HG03066 (cell line): Measurements from ENCODE around the gene SIK3.

Experiments
- ATAC-seq: cut with Tn5 transposase; IDR thresholded peaks from one replicate; pipeline ENCODE4 v1.9.1; 2021; ENCODE audit warnings: low read depth; ENCODE audit not compliant: unreplicated experiment

SIK3 gene

DNA sequence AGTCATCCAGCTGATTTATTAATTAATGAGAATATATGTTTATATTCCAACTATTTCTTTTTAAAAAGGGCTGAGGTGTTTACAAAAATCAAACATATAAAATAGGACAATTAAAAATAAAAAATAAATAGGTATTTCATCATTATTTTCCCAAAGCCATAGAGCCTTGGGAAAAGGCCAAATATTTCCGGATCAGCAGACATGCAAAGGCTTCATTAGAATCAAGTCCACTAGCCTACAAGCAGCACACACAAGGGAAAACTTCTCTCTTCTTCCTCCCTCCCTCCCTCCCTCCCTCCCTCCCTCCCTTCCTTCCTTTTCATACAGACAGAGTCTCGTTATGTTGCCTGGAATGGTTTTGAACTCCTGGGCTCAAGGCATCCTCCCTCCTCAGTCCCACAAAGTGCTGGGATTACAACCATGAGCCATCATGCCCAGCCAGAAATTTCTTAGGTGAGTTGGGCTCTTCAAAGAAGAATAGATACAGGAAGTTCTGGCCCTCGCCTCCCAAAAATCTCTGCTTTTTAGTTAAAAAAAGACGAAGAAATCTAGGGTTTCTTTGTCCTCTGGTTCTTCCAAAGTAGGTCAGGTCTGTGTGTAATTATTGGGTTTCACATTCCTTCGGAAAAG is 121.2 kb downstream of the SIK3 start:
- no peak for ATAC-seq

- no peak for ATAC-seq
These were observed 122.6 kb downstream of the SIK3 start for GRCh38 chr11:116975661-116976060.

DNA sequence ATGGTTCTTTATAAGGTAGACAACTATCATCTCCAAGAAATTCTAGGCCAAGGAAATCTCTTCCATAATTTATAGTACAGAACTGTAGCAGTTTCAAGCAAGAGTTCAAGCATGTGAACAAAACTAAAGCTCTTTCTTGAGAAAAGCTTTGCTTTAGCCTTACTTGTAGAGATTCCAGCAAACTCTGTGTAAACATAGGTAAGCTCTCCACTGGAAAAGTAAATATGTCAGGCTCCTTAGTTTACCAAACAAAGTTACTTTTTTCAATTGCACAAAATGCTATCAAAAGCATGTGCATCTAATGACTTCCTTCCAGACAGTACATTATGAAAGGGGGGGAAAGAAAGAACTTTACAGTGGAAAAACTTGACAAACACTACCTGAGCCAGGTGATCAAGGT is 125.0 kb downstream of the SIK3 start:
- no peak for ATAC-seq

DNA sequence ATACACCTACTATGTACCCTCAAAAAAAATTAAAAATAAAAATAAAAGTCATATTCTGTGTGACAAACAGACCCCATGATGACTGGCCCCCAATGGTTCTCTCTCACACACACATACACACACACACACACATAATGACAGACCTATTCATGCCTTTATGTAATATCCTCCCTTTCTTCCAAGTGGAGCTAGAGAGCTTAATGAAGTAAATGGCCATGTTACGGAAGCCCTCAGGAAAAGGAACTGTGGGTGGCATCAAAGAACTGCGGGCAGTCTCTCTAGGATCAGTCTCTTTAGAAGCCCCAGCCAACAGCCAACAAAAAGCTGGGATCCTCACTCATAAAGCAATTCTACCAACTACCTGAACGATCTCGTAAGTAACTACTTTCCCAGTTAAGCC is 125.5 kb downstream of the SIK3 start:
- ATAC-seq: no peak

DNA sequence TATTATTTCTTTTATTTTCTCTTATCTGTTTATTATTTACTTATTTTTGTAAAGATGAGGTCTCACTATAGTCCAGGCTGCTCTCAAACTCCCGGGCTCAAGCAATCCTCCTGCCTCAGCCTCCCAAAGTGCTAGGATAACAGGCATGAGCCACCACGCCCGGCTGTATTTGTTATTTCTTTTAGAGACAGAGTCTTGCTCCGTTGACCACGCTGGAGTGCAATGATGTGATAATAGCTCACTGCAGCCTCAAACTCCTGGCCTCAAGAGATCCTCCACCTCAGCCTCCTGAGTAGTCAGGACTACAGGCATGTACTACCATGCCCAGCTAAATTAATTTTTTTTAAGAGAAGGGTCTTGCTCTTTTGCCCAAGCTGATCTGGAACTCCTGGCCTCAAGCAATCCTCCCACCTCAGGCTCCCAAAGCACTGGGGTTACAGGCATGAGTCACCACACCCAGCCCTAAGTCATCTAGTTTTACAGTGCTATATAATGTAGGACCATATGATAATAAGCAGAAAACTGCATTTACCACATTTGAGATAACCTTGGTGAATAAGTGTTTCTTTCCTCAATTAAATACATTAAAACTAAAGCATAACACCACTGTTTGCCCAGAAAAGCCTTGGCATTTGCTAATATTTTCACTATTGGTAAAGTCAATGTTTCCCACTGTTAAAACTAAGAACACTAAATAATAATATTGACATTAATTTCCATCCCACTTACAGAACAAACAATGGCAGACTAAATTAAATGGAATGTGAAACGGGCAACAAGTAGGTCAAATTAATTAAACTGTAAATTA is 127.5 kb downstream of the SIK3 start:
- no peak for ATAC-seq

DNA sequence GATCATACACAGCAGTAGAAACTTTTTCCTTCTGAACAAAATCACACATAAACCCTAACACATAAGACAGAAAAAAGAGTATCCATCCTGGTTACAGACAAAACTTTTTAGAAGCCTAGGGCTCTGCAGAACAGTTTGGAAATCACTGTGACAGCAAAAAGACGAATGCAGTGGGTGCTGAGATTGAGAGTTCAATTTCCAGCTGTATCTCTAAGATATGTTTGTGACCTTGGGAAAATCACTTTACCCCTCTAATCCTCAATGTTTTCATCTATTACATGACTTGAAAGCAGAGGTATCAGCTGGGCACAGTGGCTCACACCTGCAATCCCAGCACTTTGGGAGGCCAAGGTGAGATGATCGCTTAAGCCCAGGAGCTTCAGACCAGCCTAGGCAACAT is 128.5 kb downstream of the SIK3 start:
- ATAC-seq: no peak

DNA sequence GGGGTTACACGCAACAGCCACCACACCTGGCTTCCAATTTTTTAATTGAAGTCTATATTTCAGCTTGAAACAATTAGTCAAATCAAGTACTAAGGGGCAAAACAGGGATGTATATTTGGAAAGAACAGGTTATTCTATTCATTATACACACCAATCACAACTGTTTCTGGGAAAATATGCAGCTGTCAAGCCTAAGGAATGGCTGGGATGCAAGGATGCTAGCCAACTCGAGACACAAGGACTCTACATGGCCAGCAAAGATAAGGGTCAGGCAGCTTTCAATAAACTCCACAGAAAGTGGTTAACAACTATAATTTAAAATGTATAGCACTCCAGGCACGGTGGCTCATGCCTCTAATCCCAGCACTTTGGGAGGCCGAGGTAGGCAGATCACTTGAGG is 134.0 kb downstream of the SIK3 start:
- no peak for ATAC-seq

DNA sequence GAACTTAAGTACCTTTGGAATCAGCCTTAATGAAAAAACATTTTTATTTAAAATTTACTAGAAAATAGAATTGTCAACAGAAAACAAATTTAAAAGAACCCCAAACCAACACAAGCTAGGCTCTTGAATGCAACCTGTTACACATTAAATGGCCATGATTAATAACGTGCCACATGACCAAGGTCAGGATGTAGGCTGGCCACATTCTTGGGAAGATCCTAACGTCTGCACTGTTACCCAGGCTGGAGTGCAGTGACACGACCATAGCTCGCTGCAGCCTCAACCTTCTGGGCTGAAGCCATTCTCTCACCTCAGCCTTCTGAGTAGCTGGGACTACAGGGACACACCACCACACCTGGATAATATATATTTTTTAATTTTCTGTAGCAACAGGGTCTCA is 134.4 kb downstream of the SIK3 start:
- no peak for ATAC-seq

DNA sequence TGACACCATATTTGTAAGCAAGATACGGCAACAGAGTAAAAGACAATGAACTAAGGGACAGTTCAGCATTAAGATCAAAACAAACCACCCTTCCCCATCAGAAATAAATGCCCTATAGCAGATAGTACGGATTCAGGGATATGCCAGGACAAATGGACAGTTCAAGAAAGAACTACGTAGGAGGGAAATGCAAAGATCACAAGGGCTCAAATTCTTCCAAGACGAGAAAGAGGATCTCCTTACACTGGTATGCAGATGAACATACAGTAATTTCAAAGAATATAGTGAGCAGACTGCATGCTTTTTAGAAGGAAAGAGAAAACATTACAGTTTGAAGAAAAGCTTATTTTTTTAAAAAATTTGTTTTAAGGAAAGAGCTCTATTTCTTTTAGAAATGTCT is 136.1 kb downstream of the SIK3 start:
- ATAC-seq: no peak

- ATAC-seq: no peak
These were observed 137.3 kb downstream of the SIK3 start for GRCh38 chr11:116960930-116961329.

- no peak for ATAC-seq
These were observed 140.0 kb downstream of the SIK3 start for GRCh38 chr11:116958246-116958645.

DNA sequence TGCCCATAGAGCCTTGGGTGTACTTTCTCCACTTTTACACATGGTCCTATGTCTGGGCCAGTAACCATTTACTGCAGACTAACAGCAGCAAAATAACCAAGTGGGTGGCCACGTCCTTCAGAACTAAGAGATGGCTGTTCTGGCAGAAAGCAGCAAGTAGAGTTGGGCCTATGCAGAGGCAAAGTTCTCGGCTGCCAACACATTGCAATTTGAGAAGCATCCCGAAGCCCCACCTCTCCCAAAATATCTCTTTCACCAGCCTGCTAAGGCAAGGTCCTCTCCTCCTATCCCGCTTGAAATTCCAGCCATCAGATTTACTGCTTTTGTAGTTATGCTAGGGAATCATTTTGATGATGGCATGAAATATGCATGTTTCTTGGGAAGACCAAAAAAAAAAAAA is 142.3 kb downstream of the SIK3 start:
- ATAC-seq: no peak

- ATAC-seq: no peak
These were observed 142.7 kb downstream of the SIK3 start for GRCh38 chr11:116955548-116955947.

DNA sequence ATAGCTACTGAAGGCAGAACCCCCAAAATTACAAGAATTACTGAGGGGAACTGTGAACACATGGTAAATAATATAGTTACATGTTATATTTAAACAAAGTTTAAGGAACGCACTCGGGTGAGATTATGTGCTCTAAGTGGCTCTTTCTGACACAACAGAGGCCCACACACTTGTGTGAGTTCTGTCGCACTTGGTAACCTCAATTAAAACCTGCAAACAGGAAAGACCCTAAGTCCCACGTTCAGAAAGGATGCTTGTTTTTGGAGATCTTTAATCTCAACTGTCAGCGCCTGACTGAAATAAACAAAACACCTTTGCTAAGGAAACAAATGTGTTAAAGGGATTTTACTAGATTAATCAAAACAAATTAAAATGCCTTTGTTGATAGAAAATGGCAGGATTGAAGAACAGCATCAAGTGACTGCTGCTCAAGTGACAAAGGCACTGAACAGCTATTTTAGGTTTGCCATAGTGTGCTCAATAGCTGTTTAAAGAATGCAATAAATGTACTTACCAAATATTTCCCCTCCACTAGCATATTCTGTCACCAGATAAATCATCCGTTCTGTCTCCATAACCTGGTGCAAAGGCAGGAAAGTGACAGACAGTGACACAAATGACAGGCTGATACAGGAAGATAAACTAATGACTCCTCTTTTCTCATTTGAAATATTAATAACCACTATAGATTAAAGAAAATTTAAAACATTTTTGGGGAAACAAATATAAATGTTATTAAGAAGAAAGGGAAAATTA is 144.5 kb downstream of the SIK3 start:
- no peak for ATAC-seq

DNA sequence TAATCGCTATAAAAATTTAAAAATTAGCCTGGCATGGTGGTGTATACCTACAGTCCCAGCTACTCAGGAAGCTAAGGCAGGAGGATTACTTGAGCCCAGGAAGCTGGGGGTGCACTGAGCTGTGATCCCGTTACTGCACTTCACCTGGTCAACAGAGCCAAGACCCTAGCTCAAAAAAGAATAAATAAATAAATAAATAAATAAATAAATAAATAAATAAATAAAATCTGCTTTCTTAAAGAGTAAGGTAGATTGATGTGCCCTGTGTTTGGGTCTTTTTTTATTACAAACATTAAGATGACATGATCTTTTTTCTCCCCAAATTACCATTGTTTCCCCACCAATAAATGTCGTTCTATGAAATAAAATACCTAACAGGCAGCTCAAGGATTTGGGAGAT is 146.5 kb downstream of the SIK3 start:
- no peak for ATAC-seq

- ATAC-seq: no peak
These were observed 148.0 kb downstream of the SIK3 start for GRCh38 chr11:116950210-116950609.

- no peak for ATAC-seq
These were observed 149.8 kb downstream of the SIK3 start for GRCh38 chr11:116948391-116948790.

DNA sequence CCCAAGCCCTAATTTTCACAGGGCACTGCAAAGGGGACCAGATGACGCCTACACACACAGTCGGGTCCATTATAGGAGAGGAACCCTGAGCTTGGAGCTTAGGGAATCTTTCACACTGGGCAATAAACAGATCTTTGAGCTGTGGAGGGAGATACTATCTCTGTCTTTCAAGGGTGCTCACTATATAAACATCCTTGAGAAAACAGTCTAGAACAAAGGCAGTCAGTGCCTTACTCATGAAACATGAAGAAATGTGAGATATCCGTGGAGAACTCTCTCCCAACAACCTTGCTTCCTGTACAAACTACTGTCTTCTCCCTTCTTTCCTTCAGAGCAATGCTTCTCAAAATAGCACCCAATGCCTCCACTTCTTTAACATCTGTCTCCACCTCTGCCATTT is 151.8 kb downstream of the SIK3 start:
- ATAC-seq: no peak

DNA sequence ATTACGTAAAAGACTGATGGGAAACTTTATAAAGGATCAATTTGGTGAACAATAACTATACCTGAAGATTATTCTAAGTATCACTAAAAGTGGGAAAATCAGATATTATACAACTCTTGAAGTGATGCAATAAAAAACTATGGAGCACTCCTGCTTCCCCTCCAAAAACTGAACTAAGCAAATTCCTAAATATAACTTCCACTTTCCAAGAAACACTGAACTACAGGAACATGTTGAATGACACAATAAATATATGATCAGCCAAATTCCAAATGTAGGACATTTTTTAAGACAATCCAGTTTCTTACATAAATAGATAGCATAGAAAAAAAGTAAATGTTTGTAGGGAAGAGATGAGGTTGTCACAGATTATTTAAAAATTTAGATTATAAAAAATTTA is 158.7 kb downstream of the SIK3 start:
- ATAC-seq: no peak

DNA sequence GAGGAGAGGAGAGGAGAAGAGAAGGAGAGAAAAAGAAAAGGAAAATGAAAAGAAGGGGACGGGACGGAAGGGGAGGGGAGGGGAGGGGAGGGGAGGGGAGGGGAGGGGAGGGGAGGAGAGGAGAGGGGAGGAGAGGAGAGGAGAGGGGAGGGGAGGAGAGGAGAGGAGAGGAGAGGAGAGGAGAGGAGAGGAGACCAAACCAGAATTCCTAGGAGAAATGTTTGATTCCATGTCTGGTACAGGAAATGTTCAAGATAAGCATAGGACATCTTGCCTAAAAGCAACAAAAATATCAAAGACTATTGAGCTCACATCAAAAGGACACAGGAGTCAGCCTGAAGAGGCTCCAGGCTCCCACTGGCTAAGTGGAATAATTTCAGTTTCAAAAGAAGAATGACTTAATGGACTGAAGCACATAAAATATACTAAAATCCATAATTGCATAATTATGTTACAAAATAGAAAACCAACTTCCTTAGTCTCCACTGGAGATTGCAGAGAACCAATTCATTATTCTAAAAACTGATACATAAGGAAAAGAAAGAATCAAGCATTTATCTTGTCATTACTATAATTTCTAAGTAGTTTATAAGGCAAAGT is 159.7 kb downstream of the SIK3 start:
- no peak for ATAC-seq

DNA sequence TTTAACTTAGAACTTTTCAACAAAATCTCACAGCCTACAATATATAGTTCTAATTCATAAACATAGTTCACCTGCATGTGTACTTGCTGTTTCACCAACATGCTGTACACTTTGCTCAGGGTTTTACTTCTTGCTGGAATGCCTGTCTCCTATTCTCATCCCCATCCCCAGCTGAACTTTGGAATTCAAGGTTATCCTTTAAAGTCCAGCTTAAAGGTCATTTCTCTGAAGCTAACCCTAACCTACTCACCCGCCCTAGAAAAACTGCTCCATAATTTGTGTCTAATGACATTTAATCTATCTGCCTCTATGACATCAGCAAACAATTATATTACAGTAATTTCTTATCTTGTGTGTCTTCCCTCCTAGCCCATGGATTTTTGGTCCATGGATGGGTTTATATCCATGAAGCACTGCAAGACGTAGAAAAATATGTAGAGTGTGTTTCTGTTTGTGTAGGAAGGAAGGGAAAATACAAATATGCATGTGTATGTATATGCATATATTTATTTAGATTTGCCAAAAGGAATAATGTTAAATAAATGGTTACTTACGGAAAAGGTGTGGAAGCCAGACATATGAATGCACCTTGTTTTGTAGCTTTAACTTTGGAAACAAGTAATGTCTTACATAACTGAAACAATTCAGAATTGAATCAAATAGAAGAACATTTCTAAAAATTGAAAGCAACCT is 161.3 kb downstream of the SIK3 start:
- no peak for ATAC-seq
